Erythroblast (primary cell): Measurements from ENCODE around the gene COL4A2.

Experiments
- GATA1 ChIP-seq: IDR thresholded peaks from 2 replicates; pipeline ENCODE4 v1.6.1; 2011; ENCODE audit warnings: low read depth, mild to moderate bottlenecking, control low read depth, low read length, moderate library complexity
- POLR2A ChIP-seq: IDR thresholded peaks from 2 replicates; pipeline ENCODE4 v1.6.1; 2011; ENCODE audit warnings: mild to moderate bottlenecking, low read length

DNA sequence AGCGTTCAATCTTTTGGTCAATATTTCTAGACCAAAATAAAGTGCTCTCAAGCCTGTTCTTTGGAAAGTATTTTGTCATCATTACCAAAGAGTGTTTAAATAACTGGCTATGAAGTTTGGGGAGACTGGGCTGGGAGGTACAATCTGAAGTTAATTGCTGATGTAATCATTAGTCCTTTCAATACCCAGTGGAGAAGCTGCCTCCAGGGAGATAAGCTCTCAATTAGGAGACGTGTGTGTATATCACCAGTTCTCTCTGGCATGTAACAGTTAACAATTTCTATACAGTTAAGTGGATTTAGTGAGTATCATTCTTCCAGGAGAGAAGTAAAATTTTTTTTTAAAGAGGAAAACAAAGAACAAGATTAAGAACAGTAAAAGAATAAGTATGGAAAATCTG lies 1.5 kb upstream of the COL4A2 start:
- TF ChIP-seq POLR2A (no peak), GATA1 (no peak)
